H9 (cell line): ENCODE data around the gene MAZ. TPM values are rescaled to one million over a fixed set of nuclear protein-coding genes. Genes with fewer than 3 reads are reported as not detected.
A peak's percentile ranks its signal among the peaks of the same experiment; 100 is the strongest.

Source experiments
- DNase-seq: peaks from one replicate; pipeline ENCODE4 v3.0.0-alpha.2; 2017
- H2AFZ ChIP-seq: one replicate; pipeline ENCODE4 v1.6.1; 2013; ENCODE audit warnings: mild to moderate bottlenecking, low read length, control low read depth, moderate library complexity
- H2AK5ac ChIP-seq: 2 replicates; pipeline ENCODE4 v1.6.1; 2013; ENCODE audit warnings: low read length, control low read depth, mixed read lengths; ENCODE audit not compliant: insufficient read length
- H2BK120ac ChIP-seq: one replicate; pipeline ENCODE4 v1.6.1; 2013; ENCODE audit warnings: low read depth, mild to moderate bottlenecking, low read length, control low read depth, inconsistent platforms; ENCODE audit not compliant: poor library complexity, severe bottlenecking
- H2BK12ac ChIP-seq: 2 replicates; pipeline ENCODE4 v1.6.1; 2013; ENCODE audit warnings: low read length, control low read depth, mixed read lengths, low read depth; ENCODE audit not compliant: insufficient read length
- H2BK15ac ChIP-seq: 2 replicates; pipeline ENCODE4 v1.6.1; 2013; ENCODE audit warnings: low read depth, low read length, control low read depth
- H2BK20ac ChIP-seq: one replicate; pipeline ENCODE4 v1.6.1; 2013; ENCODE audit warnings: low read depth, mild to moderate bottlenecking, low read length, control low read depth, inconsistent platforms; ENCODE audit not compliant: poor library complexity, severe bottlenecking
- H2BK5ac ChIP-seq: 2 replicates; pipeline ENCODE4 v1.6.1; 2013; ENCODE audit warnings: low read length, control low read depth, mixed read lengths; ENCODE audit not compliant: insufficient read length
- H3K14ac ChIP-seq: 2 replicates; pipeline ENCODE4 v1.6.1; 2013; ENCODE audit warnings: low read length, control low read depth; ENCODE audit not compliant: insufficient read depth
- H3K18ac ChIP-seq: 2 replicates; pipeline ENCODE4 v1.6.1; 2013; ENCODE audit warnings: low read depth, mild to moderate bottlenecking, mixed read lengths, low read length, control low read depth; ENCODE audit not compliant: insufficient read length
- H3K23ac ChIP-seq: 2 replicates; pipeline ENCODE4 v1.6.1; 2013; ENCODE audit warnings: low read length, control low read depth, mixed read lengths, low read depth; ENCODE audit not compliant: insufficient read length
- H3K23me2 ChIP-seq: 2 replicates; pipeline ENCODE4 v1.6.1; 2013; ENCODE audit warnings: low read depth, mild to moderate bottlenecking, mixed read lengths, low read length, control low read depth; ENCODE audit not compliant: insufficient read length, poor library complexity, severe bottlenecking
- H3K27ac ChIP-seq: 2 replicates; pipeline ENCODE4 v1.5.1; 2013; ENCODE audit warnings: low read length, control low read depth, mixed read lengths, low read depth; ENCODE audit not compliant: insufficient read length
- H3K27me3 ChIP-seq: 2 replicates; pipeline ENCODE4 v1.6.1; 2013; ENCODE audit warnings: low read length, control low read depth, inconsistent platforms; ENCODE audit not compliant: insufficient read depth
- H3K4ac ChIP-seq: 2 replicates; pipeline ENCODE4 v1.6.1; 2013; ENCODE audit warnings: low read depth, mild to moderate bottlenecking, control low read depth, inconsistent platforms, low read length, moderate library complexity
- H3K4me1 ChIP-seq: 2 replicates; pipeline ENCODE4 v1.6.1; 2013; ENCODE audit warnings: low read length, control low read depth, inconsistent platforms; ENCODE audit not compliant: insufficient read depth
- H3K4me2 ChIP-seq: 2 replicates; pipeline ENCODE4 v1.6.1; 2013; ENCODE audit warnings: low read length, control low read depth, mixed read lengths; ENCODE audit not compliant: insufficient read length, insufficient read depth
- H3K56ac ChIP-seq: 2 replicates; pipeline ENCODE4 v1.6.1; 2013; ENCODE audit warnings: low read depth, mild to moderate bottlenecking, mixed read lengths, low read length, control low read depth; ENCODE audit not compliant: insufficient read length
- H3K79me1 ChIP-seq: 2 replicates; pipeline ENCODE4 v1.6.1; 2013; ENCODE audit warnings: low read depth, mild to moderate bottlenecking, moderate library complexity, low read length, control low read depth, inconsistent platforms; ENCODE audit not compliant: insufficient read depth, poor library complexity, severe bottlenecking
- H3K79me2 ChIP-seq: 2 replicates; pipeline ENCODE4 v1.6.1; 2013; ENCODE audit warnings: low read length, control low read depth, inconsistent platforms; ENCODE audit not compliant: insufficient read depth
- H3K9ac ChIP-seq: 2 replicates; pipeline ENCODE4 v1.6.1; 2013; ENCODE audit warnings: low read length, control low read depth, mixed read lengths; ENCODE audit not compliant: insufficient read length; ENCODE audit errors: extremely low read depth
- H3K9me3 ChIP-seq: one replicate; pipeline ENCODE4 v1.6.1; 2013; ENCODE audit warnings: low read depth, low read length, inconsistent platforms; ENCODE audit not compliant: control insufficient read depth
- H3T11ph ChIP-seq: one replicate; pipeline ENCODE4 v1.6.1; 2013; ENCODE audit warnings: mild to moderate bottlenecking, low read length, control low read depth, inconsistent platforms
- H4K20me1 ChIP-seq: one replicate; pipeline ENCODE4 v1.6.1; 2013; ENCODE audit not compliant: control insufficient read depth, insufficient read length, insufficient read depth
- H4K5ac ChIP-seq: 2 replicates; pipeline ENCODE4 v1.6.1; 2013; ENCODE audit warnings: low read depth, mild to moderate bottlenecking, mixed read lengths, low read length, control low read depth; ENCODE audit not compliant: insufficient read length
- H4K8ac ChIP-seq: replicated peaks from 2 replicates; pipeline ENCODE4 v1.6.1; 2013; ENCODE audit warnings: low read length, control low read depth, mixed read lengths, low read depth; ENCODE audit not compliant: insufficient read length
- H4K91ac ChIP-seq: 2 replicates; pipeline ENCODE4 v1.6.1; 2013; ENCODE audit warnings: low read depth, mild to moderate bottlenecking, moderate library complexity, mixed read lengths, low read length, control low read depth; ENCODE audit not compliant: insufficient read length
- H3K27ac Mint-ChIP-seq, 3 experiments: 2 replicates in 2 of 3; 3 replicates in 1 of 3; pipeline ENCODE4 v1.8.0; 2020 to 2021; ENCODE audit warnings: mixed read lengths in 3 of 3, mild to moderate bottlenecking in 1 of 3, moderate library complexity in 1 of 3
- H3K27me3 Mint-ChIP-seq: 2 replicates; pipeline ENCODE4 v1.8.0; 2021; ENCODE audit warnings: low read depth, mild to moderate bottlenecking, moderate library complexity, mixed read lengths
- H3K36me3 Mint-ChIP-seq, 3 experiments: 2 replicates in 2 of 3; 3 replicates in 1 of 3; pipeline ENCODE4 v1.8.0; 2020 to 2021; ENCODE audit warnings: low read depth in 3 of 3, mixed read lengths in 3 of 3; ENCODE audit not compliant: insufficient read depth in 1 of 3
- H3K4me1 Mint-ChIP-seq, 2 experiments: 2 replicates each; pipeline ENCODE4 v1.8.0; 2020; ENCODE audit warnings: mixed read lengths in 2 of 2
- H3K4me3 Mint-ChIP-seq, 2 experiments: 2 replicates in 1 of 2; 3 replicates in 1 of 2; pipeline ENCODE4 v1.8.0; 2020 to 2021; ENCODE audit warnings: mild to moderate bottlenecking in 2 of 2, mixed read lengths in 2 of 2, moderate library complexity in 1 of 2
- H3K9me3 Mint-ChIP-seq, 2 experiments: 2 replicates in 1 of 2; 3 replicates in 1 of 2; pipeline ENCODE4 v1.8.0; 2020; ENCODE audit warnings: mild to moderate bottlenecking in 2 of 2, mixed read lengths in 2 of 2, moderate library complexity in 1 of 2
- CTCF ChIP-seq: fragments of 200-600 bp; sonication (generic); conservative IDR thresholded peaks from 3 replicates; pipeline ENCODE4 v1.8.0; 2021; ENCODE audit warnings: antibody characterized with exemption, mild to moderate bottlenecking
- WGBS: extraction: QIAGEN DNeasy Blood & Tissue Kit; methylation state at CpG from one replicate; pipeline ENCODE4 v1.1.7; 2013; ENCODE audit warnings: missing lambda C conversion rate, low lambda C conversion rate, mixed read lengths; ENCODE audit not compliant: insufficient read length; ENCODE audit errors: extremely low coverage; 5-methylcytosine and 5-hydroxymethylcytosine counted together
- total RNA-seq: library from RNA; stranded (reverse); gene quantifications from 2 replicates; pipeline ENCODE4 v1.2.1, GENCODE V29; 2021

Gene MAZ
- total RNA-seq, 1 experiment from 2014 or later = 412 TPM

GRCh38 chr16:29790949-29791844 lies 15.1 kb upstream of the MAZ start:
- Histone ChIP-seq H3T11ph (no peak overlapping the region), H4K5ac (no peak overlapping the region), H3K79me2 (peaks cover 36% of the 10 kb centered on the region), H3K56ac (no peak overlapping the region), H2BK15ac (no peak overlapping the region), H2BK12ac (no peak overlapping the region), H3K9ac (peak overlapping the region; percentile 73), H2BK120ac (no peak overlapping the region), H3K27ac (no peak overlapping the region), H4K91ac (no peak overlapping the region), H4K20me1 (no peaks in the 10 kb centered on the region), H4K8ac (no peak overlapping the region), H3K14ac (no peak overlapping the region), H2AK5ac (no peak overlapping the region), H2BK20ac (no peak overlapping the region), H2BK5ac (no peak overlapping the region), H3K27me3 (no peaks in the 10 kb centered on the region), H3K4ac (no peak overlapping the region), H3K4me1 (no peaks in the 10 kb centered on the region; the same call in 1 of the 2 replicates), H3K18ac (no peak overlapping the region), H2AFZ (no peak overlapping the region), H3K23ac (no peak overlapping the region), H3K4me2 (peak overlapping the region; percentile 64), H3K23me2 (peaks cover 5% of the 10 kb centered on the region), H3K79me1 (peaks cover 7% of the 10 kb centered on the region), H3K9me3 (no peaks in the 10 kb centered on the region)
- peak overlapping the region; percentile 39 to 100 (median 96) for H3K27ac Mint-ChIP-seq
- H3K4me1 Mint-ChIP-seq = peaks cover 20 to 25% of the 10 kb centered on the region in 2 experiments
- H3K27me3 Mint-ChIP-seq = peaks cover 5% of the 10 kb centered on the region
- no peak for TF ChIP-seq CTCF
- H3K9me3 Mint-ChIP-seq = no peaks in the 10 kb centered on the region
- peak overlapping the region; percentile 97 to 98 for H3K4me3 Mint-ChIP-seq
- DNase-seq = no peak
- H3K36me3 Mint-ChIP-seq = peaks cover 13 to 38% (median 22%) of the 10 kb centered on the region in 3 experiments; a peak in 6 of 7 replicates
- no CpG with 5 or more reads among the region's 31 CpGs for WGBS
